ENCODE data around the gene MLLT1. TPM values are rescaled to one million over a fixed set of nuclear protein-coding genes. Genes with fewer than 3 reads are reported as not detected.

MLLT1 gene
- total and polyA plus RNA-seq, 2 donors (not counting 1 experiment from before 2014, with no cell fraction given): 19.4 to 40.2 TPM

- Histone ChIP-seq H3K9ac (ENCODE audit: low read length) (no peak overlapping the region), H4K20me1 (ENCODE audit: control insufficient read depth, insufficient read depth, low read length, poor library complexity, severe bottlenecking) (no peaks in the 10 kb centered on the region), H3K27me3 (replicated peaks in 1 of 4; ENCODE audit: control extremely low read depth in 1 of 4, control insufficient read depth in 3 of 4, insufficient read depth in 4 of 4, low read length in 3 of 4) (no peaks in the 10 kb centered on the region), H3K79me2 (ENCODE audit: control insufficient read depth, insufficient read depth, low read length) (no peaks in the 10 kb centered on the region), H2AFZ (ENCODE audit: insufficient read depth, low read depth, low read length, poor library complexity, severe bottlenecking) (no peak overlapping the region), H3K4me1 (ENCODE audit: control insufficient read depth in 2 of 2, insufficient read depth in 2 of 2, low read length in 2 of 2) (no peaks in the 10 kb centered on the region), H3K9me3 (ENCODE audit: control extremely low read depth in 1 of 3, control insufficient read depth in 2 of 3, insufficient read depth in 1 of 3, low read length in 2 of 3) (no peaks in the 10 kb centered on the region), H3K4me3 (ENCODE audit: control extremely low read depth in 1 of 5, extremely low read depth in 1 of 5, insufficient read depth in 1 of 5, low read depth in 2 of 5, low read length in 4 of 5) (no peak overlapping the region), H3K27ac (ENCODE audit: low read length in 2 of 2) (no peak overlapping the region), H3K36me3 (replicated peaks in 1 of 2; ENCODE audit: control extremely low read depth in 1 of 2, control insufficient read depth in 1 of 2, extremely low read depth in 1 of 2, insufficient read depth in 2 of 2, low read length in 1 of 2) (peaks cover 0 to 1% of the 10 kb centered on the region in 2 experiments), H3K4me2 (replicated peaks; ENCODE audit: low read depth, low read length, poor library complexity, severe bottlenecking) (no peak overlapping the region)
- Mint-ChIP-seq H3K27ac (no peak overlapping the region), H3K4me3 (no peak overlapping the region), H3K4me1 (no peaks in the 10 kb centered on the region), H3K9me3 (ENCODE audit: insufficient read depth) (no peaks in the 10 kb centered on the region), H3K27me3 (no peaks in the 10 kb centered on the region)
- CTCF ChIA-PET: no interaction called here
- ATAC-seq (ENCODE audit: low read depth): no peak
- POLR2A ChIA-PET: no interaction called here
- TF ChIP-seq CTCF (IDR thresholded peaks at IDR 0.05): no peak
- no peak for TF ChIP-seq EZH2 (IDR thresholded peaks at IDR 0.05; ENCODE audit: borderline replicate concordance, insufficient read depth, low read depth, low read length, poor library complexity, severe bottlenecking)
- DNase-seq: no peak
- 99% methylated on average over 53 of the region's 53 CpGs for WGBS (ENCODE audit: insufficient coverage)
- intact Hi-C loops (cut with micrococcal nuclease): no loop called here
Observed at GRCh38 chr19:6212403-6213265, 67.1 kb downstream of the MLLT1 start.

- H3K9ac ChIP-seq (ENCODE audit: low read length): no peak overlapping the region
- H3K4me1 ChIP-seq (ENCODE audit: control insufficient read depth in 2 of 2, insufficient read depth in 2 of 2, low read length in 2 of 2): no peaks in the 10 kb centered on the region
- WGBS (ENCODE audit: insufficient coverage): 96% methylated on average over 38 of the region's 43 CpGs
- H3K9me3 ChIP-seq (ENCODE audit: control extremely low read depth in 1 of 3, control insufficient read depth in 2 of 3, insufficient read depth in 1 of 3, low read length in 2 of 3): no peaks in the 10 kb centered on the region
- Mint-ChIP-seq H3K4me3 (no peak overlapping the region), H3K27ac (no peak overlapping the region), H3K4me1 (no peaks in the 10 kb centered on the region), H3K27me3 (no peaks in the 10 kb centered on the region), H3K9me3 (ENCODE audit: insufficient read depth) (no peaks in the 10 kb centered on the region)
- DNase-seq (no peak), ATAC-seq (ENCODE audit: low read depth) (no peak)
- H3K27me3 ChIP-seq (replicated peaks in 1 of 4; ENCODE audit: control extremely low read depth in 1 of 4, control insufficient read depth in 3 of 4, insufficient read depth in 4 of 4, low read length in 3 of 4): no peaks in the 10 kb centered on the region
- ChIA-PET POLR2A (no interaction called here), CTCF (no interaction called here)
- no peak overlapping the region for H3K27ac ChIP-seq (ENCODE audit: low read length in 2 of 2)
- no peaks in the 10 kb centered on the region for H4K20me1 ChIP-seq (ENCODE audit: control insufficient read depth, insufficient read depth, low read length, poor library complexity, severe bottlenecking)
- TF ChIP-seq CTCF (IDR thresholded peaks at IDR 0.05) (no peak), EZH2 (IDR thresholded peaks at IDR 0.05; ENCODE audit: borderline replicate concordance, insufficient read depth, low read depth, low read length, poor library complexity, severe bottlenecking) (no peak)
- intact Hi-C loops (cut with micrococcal nuclease): no loop called here
- H3K4me2 ChIP-seq (replicated peaks; ENCODE audit: low read depth, low read length, poor library complexity, severe bottlenecking): no peak overlapping the region
- H3K36me3 ChIP-seq (replicated peaks in 1 of 2; ENCODE audit: control extremely low read depth in 1 of 2, control insufficient read depth in 1 of 2, extremely low read depth in 1 of 2, insufficient read depth in 2 of 2, low read length in 1 of 2): no peaks in the 10 kb centered on the region
- no peak overlapping the region for H2AFZ ChIP-seq (ENCODE audit: insufficient read depth, low read depth, low read length, poor library complexity, severe bottlenecking)
- no peaks in the 10 kb centered on the region for H3K79me2 ChIP-seq (ENCODE audit: control insufficient read depth, insufficient read depth, low read length)
- no peak overlapping the region for H3K4me3 ChIP-seq (ENCODE audit: control extremely low read depth in 1 of 5, extremely low read depth in 1 of 5, insufficient read depth in 1 of 5, low read depth in 2 of 5, low read length in 4 of 5)
Observed at GRCh38 chr19:6211632-6212402, 68.0 kb downstream of the MLLT1 start.

All from B cell (primary cell).